A549 (cell line): ENCODE measurements around the gene AFAP1. TPM values are rescaled to one million over a fixed set of nuclear protein-coding genes. Genes with fewer than 3 reads are reported as not detected.

Experiments used
- ATAC-seq, 2 experiments: fragments of 200-7000 bp in 1 of 2; fragments of >200 bp in 1 of 2; cut with Nextera tagmentation in 1 of 2; cut with Tn5 transposase in 1 of 2; 3 replicates each; pipeline versions ENCODE4 v1.8.0 to v1.9.1; 2018 to 2020; ENCODE audit warnings: mild to moderate bottlenecking in 1 of 2, moderate library complexity in 1 of 2
- CTCF ChIA-PET: fragments of 300-600 bp; sonication (Branson Sonifier 250); formaldehyde crosslinking; extraction: SDS; loops from one replicate; lab custom pipeline; 2021; ENCODE audit warnings: antibody characterized with exemption, inconsistent platforms; lab: Yijun Ruan, JAX
- POLR2A ChIA-PET: fragments of 350-600 bp; formaldehyde crosslinking; extraction: SDS; loops from one replicate; lab custom pipeline; 2021; ENCODE audit warnings: antibody characterized with exemption, inconsistent platforms; lab: Yijun Ruan, JAX
- DNase-seq, 2 experiments: peaks; one replicate each; pipeline versions ENCODE4 v3.0.0 to v3.0.0-alpha.2; 2011 to 2016; ENCODE audit warnings: low read depth in 1 of 2, low spot score in 1 of 2
- FAIRE-seq: peaks from 2 replicates; lab custom pipeline; 2011; peaks lifted over from hg19 to GRCh38; lab: Jason Lieb, UNC
- H3K27ac ChIP-seq, 2 experiments: fragments of >200 bp; sonication (Bioruptor Twin); formaldehyde crosslinking; 3 replicates each; pipeline ENCODE4 v1.5.1; 2016 to 2017
- H3K4me1 ChIP-seq: fragments of >200 bp; sonication (Bioruptor Twin); formaldehyde crosslinking; 3 replicates; pipeline ENCODE4 v1.6.1; 2016
- H3K4me2 ChIP-seq: fragments of >200 bp; sonication (Bioruptor Twin); formaldehyde crosslinking; 3 replicates; pipeline ENCODE4 v1.6.1; 2016
- H3K4me3 ChIP-seq: fragments of >200 bp; sonication (Bioruptor Twin); formaldehyde crosslinking; 3 replicates; pipeline ENCODE4 v1.5.1; 2016
- H3K9me3 ChIP-seq: fragments of >200 bp; sonication (Bioruptor Twin); formaldehyde crosslinking; 3 replicates; pipeline ENCODE4 v1.6.1; 2016
- CBX8 ChIP-seq: fragments of 200-600 bp; sonication (generic); IDR thresholded peaks from 2 replicates; pipeline ENCODE4 v1.6.1; 2016
- CHD2 ChIP-seq: fragments of 150-350 bp; IDR thresholded peaks from 2 replicates; pipeline ENCODE4 v1.6.1; 2014; ENCODE audit warnings: low read length; ENCODE audit not compliant: partially characterized antibody
- ESRRA ChIP-seq: fragments of 150-350 bp; IDR thresholded peaks from 2 replicates; pipeline ENCODE4 v1.6.1; 2014; ENCODE audit warnings: mild to moderate bottlenecking, low read length, borderline replicate concordance
- FOSB ChIP-seq: fragments of 250-450 bp; sonication (Bioruptor Pico); IDR thresholded peaks from 2 replicates; pipeline ENCODE4 v1.5.0; 2020; ENCODE audit warnings: mild to moderate bottlenecking, moderate library complexity
- HDAC2 ChIP-seq: fragments of 200-600 bp; sonication (generic); IDR thresholded peaks from 2 replicates; pipeline ENCODE4 v1.6.1; 2016
- JUN ChIP-seq, 2 experiments: fragments of >200 bp; sonication (Bioruptor Twin); formaldehyde crosslinking; IDR thresholded peaks; 2 replicates in 1 of 2; 3 replicates in 1 of 2; pipeline ENCODE4 v1.6.1; 2016 to 2017
- JUNB ChIP-seq: fragments of >200 bp; sonication (Bioruptor Twin); formaldehyde crosslinking; IDR thresholded peaks from 2 replicates; pipeline ENCODE4 v1.6.1; 2016
- KDM1A ChIP-seq: fragments of 200-600 bp; sonication (generic); IDR thresholded peaks from 2 replicates; pipeline ENCODE4 v1.6.1; 2016; ENCODE audit warnings: low read depth, mild to moderate bottlenecking
- MAZ ChIP-seq: fragments of 150-350 bp; IDR thresholded peaks from 2 replicates; pipeline ENCODE4 v1.6.1; 2014; ENCODE audit warnings: antibody characterized with exemption, low read depth, low read length, borderline replicate concordance
- MYC ChIP-seq: IDR thresholded peaks from 2 replicates; pipeline ENCODE4 v1.6.1; 2012; ENCODE audit warnings: mild to moderate bottlenecking, inconsistent platforms, low read length, improper control_type of control experiment, borderline replicate concordance
- NPAS2 ChIP-seq: fragments of 250-450 bp; sonication (Bioruptor Pico); IDR thresholded peaks from 2 replicates; pipeline ENCODE4 v1.8.0; 2022; ENCODE audit warnings: mild to moderate bottlenecking, moderate library complexity, borderline replicate concordance
- PHF8 ChIP-seq: fragments of 200-600 bp; sonication (generic); IDR thresholded peaks from 2 replicates; pipeline ENCODE4 v1.6.1; 2016; ENCODE audit warnings: low read depth, mild to moderate bottlenecking, antibody characterized with exemption, moderate library complexity, borderline replicate concordance
- RAD21 ChIP-seq, 2 experiments: fragments of >200 bp in 1 of 2; sonication (Bioruptor Twin) in 1 of 2; formaldehyde crosslinking in 1 of 2; IDR thresholded peaks in 1 of 2; conservative IDR thresholded peaks in 1 of 2; 2 replicates in 1 of 2; 3 replicates in 1 of 2; pipeline ENCODE4 v1.6.1; 2012 to 2018; ENCODE audit warnings: inconsistent platforms in 1 of 2
- RCOR1 ChIP-seq: fragments of 150-350 bp; IDR thresholded peaks from 2 replicates; pipeline ENCODE4 v1.6.1; 2014; ENCODE audit warnings: antibody characterized with exemption, low read length, low read depth
- RNF2 ChIP-seq: fragments of 200-600 bp; sonication (generic); IDR thresholded peaks from 2 replicates; pipeline ENCODE4 v1.6.1; 2016; ENCODE audit warnings: low read depth, mild to moderate bottlenecking, antibody characterized with exemption, moderate library complexity, borderline replicate concordance
- SMC3 ChIP-seq: fragments of >200 bp; sonication (Bioruptor Twin); formaldehyde crosslinking; IDR thresholded peaks from 3 replicates; pipeline ENCODE4 v1.6.1; 2018; ENCODE audit warnings: inconsistent platforms
- TFCP2L1 ChIP-seq: fragments of 250-450 bp; sonication (Bioruptor Pico); IDR thresholded peaks from 2 replicates; pipeline ENCODE4 v1.5.0; 2021; ENCODE audit warnings: mild to moderate bottlenecking
- ZC3H11A ChIP-seq: fragments of 450-650 bp; IDR thresholded peaks from 2 replicates; pipeline ENCODE4 v1.6.1; 2014; ENCODE audit warnings: antibody characterized with exemption, mild to moderate bottlenecking
- ZNF302 ChIP-seq: fragments of 250-450 bp; sonication (Bioruptor Pico); IDR thresholded peaks from 2 replicates; pipeline ENCODE4 v1.9.0; 2021; ENCODE audit warnings: inconsistent platforms, mild to moderate bottlenecking, moderate library complexity
- WGBS: methylation state at CpG from one replicate; pipeline ENCODE4 v1.1.6; 2017; ENCODE audit errors: missing lambda C conversion rate; 5-methylcytosine and 5-hydroxymethylcytosine counted together
- polyA plus RNA-seq, 4 experiments: library from polyadenylated mRNA; depleted of rRNA in 3 of 4; stranded (reverse); fragments of >200 nt; fragmentation: RNase III in 1 of 4; extraction: RNeasy Plus Mini Kit Qiagen cat#74134 plus additional on column Dnase treatment in 1 of 4; gene quantifications; 2 replicates in 3 of 4; 3 replicates in 1 of 4; pipeline ENCODE4 v1.2.3, GENCODE V29; 2011 to 2017
- TF ChIP-seq, protein P1 (sequence below): fragments of 200-600 bp; sonication (generic); IDR thresholded peaks from 2 replicates; pipeline ENCODE4 v1.6.1; 2016; ENCODE audit warnings: antibody characterized with exemption, mild to moderate bottlenecking, moderate library complexity
- TF ChIP-seq, protein P2 (sequence below): fragments of 450-650 bp; IDR thresholded peaks from 2 replicates; pipeline ENCODE4 v1.6.1; 2014; ENCODE audit warnings: antibody characterized with exemption
- TF ChIP-seq, protein P3 (sequence below): IDR thresholded peaks from 2 replicates; pipeline ENCODE4 v1.6.1; 2012
- TF ChIP-seq, protein P4 (sequence below): fragments of >200 bp; sonication (Bioruptor Twin); formaldehyde crosslinking; IDR thresholded peaks from 3 replicates; pipeline ENCODE4 v1.5.1; 2016
- TF ChIP-seq, protein P5 (sequence below): IDR thresholded peaks from 2 replicates; pipeline ENCODE4 v1.6.1; 2012
- TF ChIP-seq, protein P6 (sequence below): fragments of 250-450 bp; sonication (Bioruptor Pico); IDR thresholded peaks from 2 replicates; pipeline ENCODE4 v1.5.0; 2021; ENCODE audit warnings: mild to moderate bottlenecking, moderate library complexity, borderline replicate concordance
- TF ChIP-seq, protein P7 (sequence below): fragments of >200 bp; sonication (Bioruptor Twin); formaldehyde crosslinking; IDR thresholded peaks from 3 replicates; pipeline ENCODE4 v1.6.1; 2016

The AFAP1 gene
- polyA plus RNA-seq, 2 of the 4 experiments (the other 2 are of a cell fraction) = 25.4 to 29.6 TPM

DNA sequence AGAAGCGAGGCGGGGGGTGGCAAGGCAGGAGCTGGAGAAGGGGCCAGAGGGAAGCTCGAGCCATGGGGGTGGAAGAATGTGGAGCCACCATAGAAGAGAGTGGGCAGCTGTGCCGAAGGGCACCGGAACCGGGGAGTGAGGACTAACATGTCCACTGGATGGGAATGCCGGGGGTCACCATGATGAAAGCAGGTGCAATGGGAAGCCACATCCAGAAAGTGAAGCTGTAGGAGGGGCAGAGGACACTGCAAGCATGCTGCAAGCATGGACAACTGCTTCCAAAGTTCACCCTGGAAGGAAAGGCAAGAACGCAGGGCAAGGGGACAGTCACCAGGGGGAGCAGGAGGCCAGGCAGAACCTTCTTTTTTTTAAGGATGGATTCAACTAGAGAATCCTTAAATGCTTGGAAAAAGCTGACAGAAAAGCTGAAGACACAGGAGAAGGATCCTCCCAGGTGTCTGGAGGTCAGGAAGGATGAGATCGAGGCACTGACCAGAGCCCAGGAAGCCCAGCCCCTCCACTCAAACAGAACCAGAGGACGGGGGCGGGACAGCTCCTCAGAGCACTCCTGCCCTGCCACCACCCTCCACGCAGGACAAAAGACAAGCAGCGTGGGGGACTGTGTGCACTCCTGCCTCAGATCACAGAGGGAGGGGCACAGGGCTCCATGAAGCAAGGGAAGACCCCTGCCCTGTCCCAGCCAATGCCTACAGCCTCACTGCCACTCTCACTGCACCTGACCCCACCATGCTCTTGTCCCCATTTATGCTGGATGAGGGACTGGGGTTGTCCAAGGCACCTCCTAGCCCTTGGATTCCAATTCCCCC, 169.2 kb downstream of the AFAP1 start:
- 0 out of 6 replicates have a peak overlapping the region, but pooled peaks of 1 of the 2 experiments have one; percentile 26 for H3K27ac ChIP-seq
- peak; percentile 37 to 63; a peak in 4 of 6 replicates for ATAC-seq
- CTCF ChIA-PET = interaction anchor here (0.7 to 2.1 kb wide), 13 partner anchors 9 to 254 kb away, joined by 3 to 13 read pairs (median 3); no protein-coding TSS in a partner anchor
- peak; percentile 22 to 33 for DNase-seq
- H3K4me3 ChIP-seq = no peak overlapping the region
- TF ChIP-seq RNF2 (no peak), FOSB (CRISPR knock-in tag) (no peak), RCOR1 (no peak), ZNF302 (CRISPR knock-in tag) (no peak), KDM1A (no peak), HDAC2 (no peak), JUN (IDR thresholded peaks at IDR 0.05) (no peak), MAZ (no peak), NPAS2 (no peak), JUNB (no peak), SMC3 (peak; percentile 32; the same call in 2 of the 3 replicates), ESRRA (no peak), ZC3H11A (no peak), MYC (no peak), CHD2 (no peak), TFCP2L1 (no peak), PHF8 (no peak), RAD21 (conservative IDR thresholded peaks at IDR 0.05 in 1 of 2, IDR thresholded peaks at IDR 0.05 in 1 of 2) (peak in 1 of 2 experiments; percentile 43; a peak in 2 of 5 replicates), CBX8 (no peak)
- TF ChIP-seq, protein P1, sequence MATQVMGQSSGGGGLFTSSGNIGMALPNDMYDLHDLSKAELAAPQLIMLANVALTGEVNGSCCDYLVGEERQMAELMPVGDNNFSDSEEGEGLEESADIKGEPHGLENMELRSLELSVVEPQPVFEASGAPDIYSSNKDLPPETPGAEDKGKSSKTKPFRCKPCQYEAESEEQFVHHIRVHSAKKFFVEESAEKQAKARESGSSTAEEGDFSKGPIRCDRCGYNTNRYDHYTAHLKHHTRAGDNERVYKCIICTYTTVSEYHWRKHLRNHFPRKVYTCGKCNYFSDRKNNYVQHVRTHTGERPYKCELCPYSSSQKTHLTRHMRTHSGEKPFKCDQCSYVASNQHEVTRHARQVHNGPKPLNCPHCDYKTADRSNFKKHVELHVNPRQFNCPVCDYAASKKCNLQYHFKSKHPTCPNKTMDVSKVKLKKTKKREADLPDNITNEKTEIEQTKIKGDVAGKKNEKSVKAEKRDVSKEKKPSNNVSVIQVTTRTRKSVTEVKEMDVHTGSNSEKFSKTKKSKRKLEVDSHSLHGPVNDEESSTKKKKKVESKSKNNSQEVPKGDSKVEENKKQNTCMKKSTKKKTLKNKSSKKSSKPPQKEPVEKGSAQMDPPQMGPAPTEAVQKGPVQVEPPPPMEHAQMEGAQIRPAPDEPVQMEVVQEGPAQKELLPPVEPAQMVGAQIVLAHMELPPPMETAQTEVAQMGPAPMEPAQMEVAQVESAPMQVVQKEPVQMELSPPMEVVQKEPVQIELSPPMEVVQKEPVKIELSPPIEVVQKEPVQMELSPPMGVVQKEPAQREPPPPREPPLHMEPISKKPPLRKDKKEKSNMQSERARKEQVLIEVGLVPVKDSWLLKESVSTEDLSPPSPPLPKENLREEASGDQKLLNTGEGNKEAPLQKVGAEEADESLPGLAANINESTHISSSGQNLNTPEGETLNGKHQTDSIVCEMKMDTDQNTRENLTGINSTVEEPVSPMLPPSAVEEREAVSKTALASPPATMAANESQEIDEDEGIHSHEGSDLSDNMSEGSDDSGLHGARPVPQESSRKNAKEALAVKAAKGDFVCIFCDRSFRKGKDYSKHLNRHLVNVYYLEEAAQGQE = no peak
- TF ChIP-seq, protein P2, sequence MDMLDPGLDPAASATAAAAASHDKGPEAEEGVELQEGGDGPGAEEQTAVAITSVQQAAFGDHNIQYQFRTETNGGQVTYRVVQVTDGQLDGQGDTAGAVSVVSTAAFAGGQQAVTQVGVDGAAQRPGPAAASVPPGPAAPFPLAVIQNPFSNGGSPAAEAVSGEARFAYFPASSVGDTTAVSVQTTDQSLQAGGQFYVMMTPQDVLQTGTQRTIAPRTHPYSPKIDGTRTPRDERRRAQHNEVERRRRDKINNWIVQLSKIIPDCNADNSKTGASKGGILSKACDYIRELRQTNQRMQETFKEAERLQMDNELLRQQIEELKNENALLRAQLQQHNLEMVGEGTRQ = no peak
- TF ChIP-seq, protein P3, sequence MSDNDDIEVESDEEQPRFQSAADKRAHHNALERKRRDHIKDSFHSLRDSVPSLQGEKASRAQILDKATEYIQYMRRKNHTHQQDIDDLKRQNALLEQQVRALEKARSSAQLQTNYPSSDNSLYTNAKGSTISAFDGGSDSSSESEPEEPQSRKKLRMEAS = no peak
- TF ChIP-seq, protein P4, sequence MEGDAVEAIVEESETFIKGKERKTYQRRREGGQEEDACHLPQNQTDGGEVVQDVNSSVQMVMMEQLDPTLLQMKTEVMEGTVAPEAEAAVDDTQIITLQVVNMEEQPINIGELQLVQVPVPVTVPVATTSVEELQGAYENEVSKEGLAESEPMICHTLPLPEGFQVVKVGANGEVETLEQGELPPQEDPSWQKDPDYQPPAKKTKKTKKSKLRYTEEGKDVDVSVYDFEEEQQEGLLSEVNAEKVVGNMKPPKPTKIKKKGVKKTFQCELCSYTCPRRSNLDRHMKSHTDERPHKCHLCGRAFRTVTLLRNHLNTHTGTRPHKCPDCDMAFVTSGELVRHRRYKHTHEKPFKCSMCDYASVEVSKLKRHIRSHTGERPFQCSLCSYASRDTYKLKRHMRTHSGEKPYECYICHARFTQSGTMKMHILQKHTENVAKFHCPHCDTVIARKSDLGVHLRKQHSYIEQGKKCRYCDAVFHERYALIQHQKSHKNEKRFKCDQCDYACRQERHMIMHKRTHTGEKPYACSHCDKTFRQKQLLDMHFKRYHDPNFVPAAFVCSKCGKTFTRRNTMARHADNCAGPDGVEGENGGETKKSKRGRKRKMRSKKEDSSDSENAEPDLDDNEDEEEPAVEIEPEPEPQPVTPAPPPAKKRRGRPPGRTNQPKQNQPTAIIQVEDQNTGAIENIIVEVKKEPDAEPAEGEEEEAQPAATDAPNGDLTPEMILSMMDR = peak; percentile 36
- TF ChIP-seq, protein P5, sequence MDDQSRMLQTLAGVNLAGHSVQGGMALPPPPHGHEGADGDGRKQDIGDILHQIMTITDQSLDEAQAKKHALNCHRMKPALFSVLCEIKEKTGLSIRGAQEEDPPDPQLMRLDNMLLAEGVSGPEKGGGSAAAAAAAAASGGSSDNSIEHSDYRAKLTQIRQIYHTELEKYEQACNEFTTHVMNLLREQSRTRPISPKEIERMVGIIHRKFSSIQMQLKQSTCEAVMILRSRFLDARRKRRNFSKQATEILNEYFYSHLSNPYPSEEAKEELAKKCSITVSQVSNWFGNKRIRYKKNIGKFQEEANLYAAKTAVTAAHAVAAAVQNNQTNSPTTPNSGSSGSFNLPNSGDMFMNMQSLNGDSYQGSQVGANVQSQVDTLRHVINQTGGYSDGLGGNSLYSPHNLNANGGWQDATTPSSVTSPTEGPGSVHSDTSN = no peak
- TF ChIP-seq, protein P6, sequence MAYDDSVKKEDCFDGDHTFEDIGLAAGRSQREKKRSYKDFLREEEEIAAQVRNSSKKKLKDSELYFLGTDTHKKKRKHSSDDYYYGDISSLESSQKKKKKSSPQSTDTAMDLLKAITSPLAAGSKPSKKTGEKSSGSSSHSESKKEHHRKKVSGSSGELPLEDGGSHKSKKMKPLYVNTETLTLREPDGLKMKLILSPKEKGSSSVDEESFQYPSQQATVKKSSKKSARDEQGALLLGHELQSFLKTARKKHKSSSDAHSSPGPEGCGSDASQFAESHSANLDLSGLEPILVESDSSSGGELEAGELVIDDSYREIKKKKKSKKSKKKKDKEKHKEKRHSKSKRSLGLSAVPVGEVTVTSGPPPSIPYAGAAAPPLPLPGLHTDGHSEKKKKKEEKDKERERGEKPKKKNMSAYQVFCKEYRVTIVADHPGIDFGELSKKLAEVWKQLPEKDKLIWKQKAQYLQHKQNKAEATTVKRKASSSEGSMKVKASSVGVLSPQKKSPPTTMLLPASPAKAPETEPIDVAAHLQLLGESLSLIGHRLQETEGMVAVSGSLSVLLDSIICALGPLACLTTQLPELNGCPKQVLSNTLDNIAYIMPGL (CRISPR knock-in tag) = no peak
- TF ChIP-seq, protein P7, sequence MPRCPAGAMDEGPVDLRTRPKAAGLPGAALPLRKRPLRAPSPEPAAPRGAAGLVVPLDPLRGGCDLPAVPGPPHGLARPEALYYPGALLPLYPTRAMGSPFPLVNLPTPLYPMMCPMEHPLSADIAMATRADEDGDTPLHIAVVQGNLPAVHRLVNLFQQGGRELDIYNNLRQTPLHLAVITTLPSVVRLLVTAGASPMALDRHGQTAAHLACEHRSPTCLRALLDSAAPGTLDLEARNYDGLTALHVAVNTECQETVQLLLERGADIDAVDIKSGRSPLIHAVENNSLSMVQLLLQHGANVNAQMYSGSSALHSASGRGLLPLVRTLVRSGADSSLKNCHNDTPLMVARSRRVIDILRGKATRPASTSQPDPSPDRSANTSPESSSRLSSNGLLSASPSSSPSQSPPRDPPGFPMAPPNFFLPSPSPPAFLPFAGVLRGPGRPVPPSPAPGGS = no peak
- TF ChIP-seq, all 56 proteins: peak for 3
- no peak overlapping the region for H3K4me2 ChIP-seq
- no peaks in the 10 kb centered on the region for H3K9me3 ChIP-seq
- FAIRE-seq = no peak
- no peaks in the 10 kb centered on the region for H3K4me1 ChIP-seq
- WGBS = 84% methylated on average over 12 of the region's 13 CpGs
- POLR2A ChIA-PET = interaction anchor here (0.8 to 1.0 kb wide), 2 partner anchors 28 to 106 kb away, joined by 3 read pairs; no protein-coding TSS in a partner anchor
